Hepatocyte (in vitro differentiated cells): ENCODE results near the gene SHPK.

Experiments
- EZH2 ChIP-seq: fragments of 200-600 bp; sonication (generic); IDR thresholded peaks from 2 replicates; pipeline ENCODE4 v1.6.1; 2016; ENCODE audit warnings: antibody characterized with exemption, mild to moderate bottlenecking, borderline replicate concordance
- EZH2phosphoT487 ChIP-seq: fragments of 200-600 bp; sonication (generic); IDR thresholded peaks from one replicate; pipeline ENCODE4 v1.6.1; 2018; ENCODE audit warnings: antibody characterized with exemption, mild to moderate bottlenecking, low read depth, moderate library complexity; ENCODE audit not compliant: unreplicated experiment, severe bottlenecking
- TF ChIP-seq, protein P1 (sequence below): fragments of 200-600 bp; sonication (generic); IDR thresholded peaks from 2 replicates; pipeline ENCODE4 v1.5.1; 2016; ENCODE audit warnings: antibody characterized with exemption, mild to moderate bottlenecking; ENCODE audit not compliant: poor library complexity

DNA sequence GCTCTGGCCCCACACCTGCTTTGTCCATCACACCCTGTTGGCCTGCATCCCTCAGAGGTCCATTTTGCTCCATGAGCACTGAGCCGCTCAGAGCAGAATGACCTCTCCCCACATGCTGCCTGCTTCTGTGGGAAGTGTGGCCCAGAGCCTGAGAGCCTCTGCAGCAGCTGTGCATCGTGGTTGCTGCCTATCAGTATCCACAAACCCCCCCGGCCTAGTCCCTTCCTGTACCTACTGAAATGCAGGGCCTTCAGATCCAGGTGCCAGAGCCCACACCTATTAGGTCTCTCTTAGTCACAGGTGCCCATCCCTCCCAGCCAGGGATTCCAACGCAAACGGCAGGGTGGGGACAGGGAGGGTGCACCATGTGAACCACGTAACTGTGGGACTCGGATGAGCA is 61.8 kb downstream of the SHPK start:
- TF ChIP-seq, protein P1, sequence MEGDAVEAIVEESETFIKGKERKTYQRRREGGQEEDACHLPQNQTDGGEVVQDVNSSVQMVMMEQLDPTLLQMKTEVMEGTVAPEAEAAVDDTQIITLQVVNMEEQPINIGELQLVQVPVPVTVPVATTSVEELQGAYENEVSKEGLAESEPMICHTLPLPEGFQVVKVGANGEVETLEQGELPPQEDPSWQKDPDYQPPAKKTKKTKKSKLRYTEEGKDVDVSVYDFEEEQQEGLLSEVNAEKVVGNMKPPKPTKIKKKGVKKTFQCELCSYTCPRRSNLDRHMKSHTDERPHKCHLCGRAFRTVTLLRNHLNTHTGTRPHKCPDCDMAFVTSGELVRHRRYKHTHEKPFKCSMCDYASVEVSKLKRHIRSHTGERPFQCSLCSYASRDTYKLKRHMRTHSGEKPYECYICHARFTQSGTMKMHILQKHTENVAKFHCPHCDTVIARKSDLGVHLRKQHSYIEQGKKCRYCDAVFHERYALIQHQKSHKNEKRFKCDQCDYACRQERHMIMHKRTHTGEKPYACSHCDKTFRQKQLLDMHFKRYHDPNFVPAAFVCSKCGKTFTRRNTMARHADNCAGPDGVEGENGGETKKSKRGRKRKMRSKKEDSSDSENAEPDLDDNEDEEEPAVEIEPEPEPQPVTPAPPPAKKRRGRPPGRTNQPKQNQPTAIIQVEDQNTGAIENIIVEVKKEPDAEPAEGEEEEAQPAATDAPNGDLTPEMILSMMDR = no peak
- TF ChIP-seq EZH2phosphoT487 = no peak
- no peak for TF ChIP-seq EZH2
